Measurements from ENCODE around the gene PSMA5.

- TF ChIP-seq POLR2A (IDR thresholded peaks at IDR 0.05) (no peak), CTCF (IDR thresholded peaks at IDR 0.05) (no peak), POLR2AphosphoS5 (IDR thresholded peaks at IDR 0.05; ENCODE audit: insufficient read depth in 1 of 2, low read depth in 1 of 2) (no peak)
These were observed 39.8 kb upstream of the PSMA5 start for GRCh38 chr1:109466125-109466451.

Measured in vagina (tissue), 2 donors.